Adrenal gland (tissue), 5 donors: ENCODE results near the gene PLEKHA7.

Experiments
- POLR2A ChIP-seq, 2 donors: fragments of 450-650 bp; IDR thresholded peaks; one replicate each; pipeline ENCODE4 v1.6.1; 2017; ENCODE audit warnings: antibody characterized with exemption in 2 of 2, mild to moderate bottlenecking in 2 of 2, moderate library complexity in 1 of 2
- TF ChIP-seq, protein P1 (sequence below), 6 experiments: fragments of 450-650 bp in 4 of 6; fragments of 200-600 bp in 2 of 6; sonication (generic) in 1 of 6; IDR thresholded peaks; 1 replicate in 5 of 6; 2 replicates in 1 of 6; pipeline versions ENCODE4 v1.5.1 to v1.8.0; 2016 to 2021; ENCODE audit warnings: antibody characterized with exemption in 6 of 6, mild to moderate bottlenecking in 2 of 6, moderate library complexity in 1 of 6
- donor health status: DM: no; HTN: no; CAD: no.

DNA sequence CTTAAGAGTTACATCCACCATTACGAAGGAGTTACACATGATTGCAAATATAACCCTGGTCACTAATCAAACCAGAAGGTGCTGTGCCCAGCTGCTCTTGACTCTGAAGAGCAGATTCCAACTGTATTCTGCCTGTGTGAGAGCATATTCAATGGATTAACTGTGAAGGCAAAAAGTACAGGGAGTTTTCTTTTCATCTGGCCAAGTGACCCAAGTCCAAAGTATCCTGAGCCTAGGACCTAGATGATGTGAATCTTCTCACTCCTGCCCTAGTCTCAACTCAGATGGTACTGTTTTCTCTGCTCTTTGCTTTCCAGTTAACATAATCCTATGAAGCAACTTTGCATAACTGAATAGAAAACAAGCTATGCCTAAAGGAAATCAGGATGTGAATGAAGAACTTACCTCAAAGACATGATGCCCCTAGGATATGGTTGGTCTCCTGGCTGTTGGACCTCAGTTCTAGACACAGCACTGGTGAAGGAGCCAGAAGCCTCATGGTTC, 169.9 kb downstream of the PLEKHA7 start:
- TF ChIP-seq, protein P1, sequence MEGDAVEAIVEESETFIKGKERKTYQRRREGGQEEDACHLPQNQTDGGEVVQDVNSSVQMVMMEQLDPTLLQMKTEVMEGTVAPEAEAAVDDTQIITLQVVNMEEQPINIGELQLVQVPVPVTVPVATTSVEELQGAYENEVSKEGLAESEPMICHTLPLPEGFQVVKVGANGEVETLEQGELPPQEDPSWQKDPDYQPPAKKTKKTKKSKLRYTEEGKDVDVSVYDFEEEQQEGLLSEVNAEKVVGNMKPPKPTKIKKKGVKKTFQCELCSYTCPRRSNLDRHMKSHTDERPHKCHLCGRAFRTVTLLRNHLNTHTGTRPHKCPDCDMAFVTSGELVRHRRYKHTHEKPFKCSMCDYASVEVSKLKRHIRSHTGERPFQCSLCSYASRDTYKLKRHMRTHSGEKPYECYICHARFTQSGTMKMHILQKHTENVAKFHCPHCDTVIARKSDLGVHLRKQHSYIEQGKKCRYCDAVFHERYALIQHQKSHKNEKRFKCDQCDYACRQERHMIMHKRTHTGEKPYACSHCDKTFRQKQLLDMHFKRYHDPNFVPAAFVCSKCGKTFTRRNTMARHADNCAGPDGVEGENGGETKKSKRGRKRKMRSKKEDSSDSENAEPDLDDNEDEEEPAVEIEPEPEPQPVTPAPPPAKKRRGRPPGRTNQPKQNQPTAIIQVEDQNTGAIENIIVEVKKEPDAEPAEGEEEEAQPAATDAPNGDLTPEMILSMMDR (IDR thresholded peaks at IDR 0.05) = no peak
- TF ChIP-seq POLR2A (IDR thresholded peaks at IDR 0.05) = no peak
